Measurements from ENCODE around the gene RAD54L.
A peak's percentile ranks its signal among the peaks of the same experiment; 100 is the strongest.

DNA sequence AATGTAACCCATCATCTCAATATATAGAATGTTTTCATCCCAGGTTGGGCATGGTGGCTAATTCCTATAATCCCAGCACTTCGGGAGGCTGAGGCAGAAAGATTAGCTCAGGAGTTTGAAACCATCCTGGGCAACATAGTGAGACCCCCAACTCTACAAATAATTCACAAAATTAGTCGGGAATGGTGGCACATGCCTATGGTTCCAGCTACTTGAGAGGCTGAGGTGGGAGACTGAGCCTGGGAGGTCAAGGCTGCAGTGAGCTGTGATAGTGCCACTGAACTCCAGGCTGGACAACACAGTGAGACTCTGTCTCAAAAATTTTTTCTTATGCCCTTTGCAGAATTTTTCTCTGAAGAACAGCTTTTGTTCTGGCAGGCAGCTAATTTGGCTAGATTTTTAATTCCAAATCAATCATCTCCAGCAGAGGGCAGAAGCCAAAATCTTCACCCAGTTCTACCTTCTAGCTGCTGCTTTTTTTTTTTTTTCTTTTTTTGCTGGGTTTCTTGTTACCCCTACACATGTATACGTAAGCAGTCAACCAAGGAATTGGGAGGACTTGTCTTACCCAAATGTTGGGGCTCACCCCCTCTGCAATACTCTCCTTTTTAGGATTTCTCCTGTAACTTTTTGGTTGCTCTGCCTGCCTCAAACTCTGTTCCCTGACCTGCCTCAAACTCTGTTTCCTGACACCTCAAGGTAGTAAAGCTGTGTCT, 2.7 kb upstream of the RAD54L start:
- TF ChIP-seq, protein P1, sequence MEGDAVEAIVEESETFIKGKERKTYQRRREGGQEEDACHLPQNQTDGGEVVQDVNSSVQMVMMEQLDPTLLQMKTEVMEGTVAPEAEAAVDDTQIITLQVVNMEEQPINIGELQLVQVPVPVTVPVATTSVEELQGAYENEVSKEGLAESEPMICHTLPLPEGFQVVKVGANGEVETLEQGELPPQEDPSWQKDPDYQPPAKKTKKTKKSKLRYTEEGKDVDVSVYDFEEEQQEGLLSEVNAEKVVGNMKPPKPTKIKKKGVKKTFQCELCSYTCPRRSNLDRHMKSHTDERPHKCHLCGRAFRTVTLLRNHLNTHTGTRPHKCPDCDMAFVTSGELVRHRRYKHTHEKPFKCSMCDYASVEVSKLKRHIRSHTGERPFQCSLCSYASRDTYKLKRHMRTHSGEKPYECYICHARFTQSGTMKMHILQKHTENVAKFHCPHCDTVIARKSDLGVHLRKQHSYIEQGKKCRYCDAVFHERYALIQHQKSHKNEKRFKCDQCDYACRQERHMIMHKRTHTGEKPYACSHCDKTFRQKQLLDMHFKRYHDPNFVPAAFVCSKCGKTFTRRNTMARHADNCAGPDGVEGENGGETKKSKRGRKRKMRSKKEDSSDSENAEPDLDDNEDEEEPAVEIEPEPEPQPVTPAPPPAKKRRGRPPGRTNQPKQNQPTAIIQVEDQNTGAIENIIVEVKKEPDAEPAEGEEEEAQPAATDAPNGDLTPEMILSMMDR (IDR thresholded peaks at IDR 0.05) = peak; percentile 51
- no peak for TF ChIP-seq EZH2 (IDR thresholded peaks at IDR 0.05; ENCODE audit: borderline replicate concordance, insufficient read depth, low read depth, low read length, poor library complexity, severe bottlenecking)

Measured in B cell (primary cell).